Measurements from ENCODE around the gene TMEM60.

- TF ChIP-seq CTCF (IDR thresholded peaks at IDR 0.05) (no peak), POLR2A (IDR thresholded peaks at IDR 0.05) (no peak), POLR2AphosphoS5 (IDR thresholded peaks at IDR 0.05) (no peak)
Measured at GRCh38 chr7:77771901-77772300, 26.3 kb downstream of the TMEM60 start.

Measured in sigmoid colon (tissue), 4 donors.